ENCODE data around the gene NDEL1.

- TF ChIP-seq POLR2A (IDR thresholded peaks at IDR 0.05) (no peak), CTCF (IDR thresholded peaks at IDR 0.05) (no peak)
Observed at GRCh38 chr17:8413328-8413727, 22.4 kb upstream of the NDEL1 start.

Measured in right lobe of liver (tissue), 4 donors.